HG02571 (cell line): ENCODE data around the gene GADD45B.
"Not testable (repeated sequence)": the region's sequence is repeated elsewhere in the genome, so short reads cannot be mapped to it uniquely, and the experiment has no call there.

Experiments used
- ATAC-seq: cut with Tn5 transposase; IDR thresholded peaks from one replicate; pipeline ENCODE4 v1.9.1; 2021; ENCODE audit warnings: mild to moderate bottlenecking, moderate library complexity; ENCODE audit not compliant: unreplicated experiment

GADD45B gene

GRCh38 chr19:2443785-2444182, 32.1 kb upstream of the GADD45B start:
- ATAC-seq, result no peak

- ATAC-seq, result no peak
These were observed 31.5 kb upstream of the GADD45B start for GRCh38 chr19:2444251-2445002.

- ATAC-seq, result no peak
These were observed 29.5 kb upstream of the GADD45B start for GRCh38 chr19:2446381-2446780.

GRCh38 chr19:2449019-2449418, 26.9 kb upstream of the GADD45B start:
- no peak for ATAC-seq

- no peak for ATAC-seq
These were observed 24.8 kb upstream of the GADD45B start for GRCh38 chr19:2451138-2451537.

GRCh38 chr19:2451741-2452140, 24.2 kb upstream of the GADD45B start:
- ATAC-seq, result no peak

GRCh38 chr19:2453431-2454025, 22.4 kb upstream of the GADD45B start:
- ATAC-seq, result no peak

- no peak for ATAC-seq
These were observed 21.5 kb upstream of the GADD45B start for GRCh38 chr19:2454199-2454961.

- ATAC-seq, result no peak
These were observed 20.7 kb upstream of the GADD45B start for GRCh38 chr19:2454962-2455850.

GRCh38 chr19:2455851-2456570, 19.9 kb upstream of the GADD45B start:
- peak; percentile 24 for ATAC-seq

- ATAC-seq, result no peak
These were observed 18.4 kb upstream of the GADD45B start for GRCh38 chr19:2457394-2458037.

GRCh38 chr19:2458054-2458453, 17.9 kb upstream of the GADD45B start:
- no peak for ATAC-seq

GRCh38 chr19:2458776-2459175, 17.2 kb upstream of the GADD45B start:
- not testable (repeated sequence) for ATAC-seq

GRCh38 chr19:2460245-2460644, 15.7 kb upstream of the GADD45B start:
- no peak for ATAC-seq

GRCh38 chr19:2461751-2462634, 13.9 kb upstream of the GADD45B start:
- no peak for ATAC-seq

GRCh38 chr19:2462635-2463421, 13.1 kb upstream of the GADD45B start:
- no peak for ATAC-seq

- ATAC-seq, result not testable (repeated sequence)
These were observed 12.2 kb upstream of the GADD45B start for GRCh38 chr19:2463694-2464093.

GRCh38 chr19:2464389-2464788, 11.5 kb upstream of the GADD45B start:
- no peak for ATAC-seq
